Lower lobe of right lung (tissue), 2 donors: ENCODE measurements around the gene CCDC38. TPM values are rescaled to one million over a fixed set of nuclear protein-coding genes. Genes with fewer than 3 reads are reported as not detected.

ENCODE experiments used
- ATAC-seq, 2 donors: fragments of 200-7000 bp; cut with Tn5 transposase; one replicate each; pipeline ENCODE4 v1.9.1; 2020 to 2022; ENCODE audit warnings: mild to moderate bottlenecking in 2 of 2, moderate library complexity in 2 of 2
- DNase-seq: peaks from one replicate; pipeline ENCODE4 v3.0.0-alpha.2; 2020
- H3K27ac ChIP-seq: fragments of 200-600 bp; one replicate; pipeline ENCODE4 v1.8.0; 2022
- H3K27me3 ChIP-seq: fragments of 200-600 bp; one replicate; pipeline ENCODE4 v1.8.0; 2022; ENCODE audit warnings: low read depth
- H3K36me3 ChIP-seq: fragments of 200-600 bp; one replicate; pipeline ENCODE4 v1.8.0; 2022; ENCODE audit warnings: mild to moderate bottlenecking
- H3K4me1 ChIP-seq: fragments of 200-600 bp; one replicate; pipeline ENCODE4 v1.8.0; 2022
- H3K4me3 ChIP-seq: fragments of 200-600 bp; one replicate; pipeline ENCODE4 v1.8.0; 2022; ENCODE audit warnings: mild to moderate bottlenecking
- H3K9me3 ChIP-seq: fragments of 200-600 bp; one replicate; pipeline ENCODE4 v1.8.0; 2022
- intact Hi-C: fragments of 100-400 bp; cut with DNase I; formaldehyde crosslinking; loops from one replicate; pipeline ENCODE4 v1.11.0; 2022
- total RNA-seq: library from RNA; stranded (reverse); fragmentation: NEBNext Ultra II Directional; extraction: Animal tissue kit (Norgen Biotek cat#: 25700); gene quantifications from one replicate; pipeline ENCODE4 v1.2.1, GENCODE V29; 2021
- TF ChIP-seq, protein P1 (sequence below): fragments of 200-600 bp; IDR thresholded peaks from one replicate; pipeline ENCODE4 v1.8.0; 2022; ENCODE audit warnings: antibody characterized with exemption, mild to moderate bottlenecking
- donor health status: DM: no; HTN: yes; CAD: no; lungs with severe emphysema.

CCDC38 gene
- total RNA-seq, 1 donor from 2014 or later, result 0.24 TPM

DNA sequence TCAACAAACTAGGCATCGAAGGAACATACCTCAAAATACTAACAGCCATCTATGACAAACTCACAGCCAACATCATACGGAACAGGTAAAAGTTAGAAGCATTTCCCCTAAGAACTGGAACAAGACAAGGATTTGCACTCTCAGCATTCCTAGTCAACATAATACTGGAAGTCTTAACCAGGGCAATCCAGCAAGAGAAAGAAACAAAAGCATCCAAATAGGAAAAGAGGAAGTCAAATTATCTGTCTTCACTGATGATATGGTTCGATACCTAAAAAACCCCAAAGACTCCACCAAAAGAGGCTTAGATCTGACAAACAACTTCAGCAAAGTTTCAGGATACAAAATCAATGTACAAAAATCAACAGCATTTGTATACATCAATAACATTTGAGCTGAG is 32.5 kb downstream of the CCDC38 start:
- TF ChIP-seq, protein P1, sequence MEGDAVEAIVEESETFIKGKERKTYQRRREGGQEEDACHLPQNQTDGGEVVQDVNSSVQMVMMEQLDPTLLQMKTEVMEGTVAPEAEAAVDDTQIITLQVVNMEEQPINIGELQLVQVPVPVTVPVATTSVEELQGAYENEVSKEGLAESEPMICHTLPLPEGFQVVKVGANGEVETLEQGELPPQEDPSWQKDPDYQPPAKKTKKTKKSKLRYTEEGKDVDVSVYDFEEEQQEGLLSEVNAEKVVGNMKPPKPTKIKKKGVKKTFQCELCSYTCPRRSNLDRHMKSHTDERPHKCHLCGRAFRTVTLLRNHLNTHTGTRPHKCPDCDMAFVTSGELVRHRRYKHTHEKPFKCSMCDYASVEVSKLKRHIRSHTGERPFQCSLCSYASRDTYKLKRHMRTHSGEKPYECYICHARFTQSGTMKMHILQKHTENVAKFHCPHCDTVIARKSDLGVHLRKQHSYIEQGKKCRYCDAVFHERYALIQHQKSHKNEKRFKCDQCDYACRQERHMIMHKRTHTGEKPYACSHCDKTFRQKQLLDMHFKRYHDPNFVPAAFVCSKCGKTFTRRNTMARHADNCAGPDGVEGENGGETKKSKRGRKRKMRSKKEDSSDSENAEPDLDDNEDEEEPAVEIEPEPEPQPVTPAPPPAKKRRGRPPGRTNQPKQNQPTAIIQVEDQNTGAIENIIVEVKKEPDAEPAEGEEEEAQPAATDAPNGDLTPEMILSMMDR, result no peak
- ATAC-seq (no peak), DNase-seq (no peak)
- Histone ChIP-seq H3K27ac (no peak overlapping the region), H3K36me3 (no peaks in the 10 kb centered on the region), H3K4me3 (no peak overlapping the region), H3K27me3 (no peaks in the 10 kb centered on the region), H3K9me3 (no peaks in the 10 kb centered on the region), H3K4me1 (no peaks in the 10 kb centered on the region)
- intact Hi-C loops, result no loop called here

DNA sequence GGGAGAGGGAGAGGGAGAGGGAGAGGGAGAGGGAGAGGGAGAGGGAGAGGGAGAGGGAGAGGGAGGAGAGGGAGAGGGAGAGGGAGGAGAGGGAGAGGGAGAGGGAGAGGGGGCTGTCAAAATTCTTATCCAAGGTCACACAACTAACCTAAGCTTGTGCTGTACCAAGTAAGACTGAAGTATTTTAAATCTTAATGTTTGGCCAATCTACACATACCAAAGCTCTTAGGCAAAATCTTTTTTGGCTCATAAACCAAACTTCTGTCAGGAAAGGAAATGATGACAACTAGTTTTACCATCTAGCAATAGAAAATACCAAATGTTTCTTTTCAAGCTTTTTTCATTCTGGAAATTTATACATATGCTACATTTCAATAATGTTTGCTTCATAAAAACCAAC is 33.8 kb downstream of the CCDC38 start:
- Histone ChIP-seq H3K36me3 (no peaks in the 10 kb centered on the region), H3K9me3 (no peaks in the 10 kb centered on the region), H3K4me1 (no peaks in the 10 kb centered on the region), H3K27ac (no peak overlapping the region), H3K27me3 (no peaks in the 10 kb centered on the region), H3K4me3 (no peak overlapping the region)
- intact Hi-C loops, result no loop called here
- DNase-seq (no peak), ATAC-seq (no peak)
- TF ChIP-seq, protein P1, result no peak

DNA sequence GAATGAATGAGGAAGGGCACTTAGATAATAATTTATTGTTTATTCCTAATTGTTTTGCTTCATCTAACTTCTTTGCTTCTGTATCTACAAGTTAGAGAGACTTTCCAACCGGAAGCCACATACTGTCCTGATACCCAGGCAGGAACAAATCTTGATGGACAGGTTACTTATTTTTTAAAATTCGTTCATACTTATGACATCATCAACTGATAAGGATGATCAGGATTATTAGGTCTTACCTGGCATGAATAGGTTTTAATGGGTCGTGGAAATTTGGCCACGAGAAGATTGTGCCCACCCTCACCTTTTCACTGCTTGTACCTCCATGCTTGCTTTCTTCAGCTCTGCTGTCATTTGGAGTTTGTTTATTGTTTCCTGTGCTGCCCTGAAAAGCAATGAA is 44.3 kb downstream of the CCDC38 start:
- TF ChIP-seq, protein P1, result no peak
- no peak overlapping the region for H3K27ac ChIP-seq
- intact Hi-C loops, result no loop called here
- no peaks in the 10 kb centered on the region for H3K4me1 ChIP-seq
- H3K4me3 ChIP-seq, result no peak overlapping the region
- H3K36me3 ChIP-seq, result no peaks in the 10 kb centered on the region
- H3K27me3 ChIP-seq, result no peaks in the 10 kb centered on the region
- peaks cover 6% of the 10 kb centered on the region for H3K9me3 ChIP-seq
- ATAC-seq (no peak), DNase-seq (no peak)

DNA sequence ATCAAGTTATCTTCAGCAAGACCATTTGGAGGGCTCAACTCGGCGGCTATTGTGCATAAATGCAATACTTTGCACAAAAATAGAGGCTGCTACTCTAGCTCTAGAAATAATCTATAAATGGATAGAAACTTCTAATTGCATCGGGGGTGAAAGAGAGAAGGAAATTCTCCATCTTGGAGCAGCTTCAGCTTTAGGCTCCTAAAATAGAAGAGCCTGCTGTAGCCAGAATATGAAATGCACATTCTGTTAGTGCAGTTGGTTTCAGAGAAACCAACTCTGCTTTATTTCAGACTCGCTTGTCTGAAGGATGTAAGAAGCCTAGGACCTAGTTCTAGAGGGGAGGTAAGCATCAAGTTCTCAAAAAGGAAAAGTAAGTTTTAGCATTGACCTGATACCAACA is 45.6 kb downstream of the CCDC38 start:
- Histone ChIP-seq H3K9me3 (no peaks in the 10 kb centered on the region), H3K4me3 (no peak overlapping the region), H3K27me3 (no peaks in the 10 kb centered on the region), H3K27ac (no peak overlapping the region), H3K36me3 (no peaks in the 10 kb centered on the region), H3K4me1 (no peaks in the 10 kb centered on the region)
- TF ChIP-seq, protein P1, result no peak
- no peak for DNase-seq
- no peak for ATAC-seq
- intact Hi-C loops, result no loop called here

DNA sequence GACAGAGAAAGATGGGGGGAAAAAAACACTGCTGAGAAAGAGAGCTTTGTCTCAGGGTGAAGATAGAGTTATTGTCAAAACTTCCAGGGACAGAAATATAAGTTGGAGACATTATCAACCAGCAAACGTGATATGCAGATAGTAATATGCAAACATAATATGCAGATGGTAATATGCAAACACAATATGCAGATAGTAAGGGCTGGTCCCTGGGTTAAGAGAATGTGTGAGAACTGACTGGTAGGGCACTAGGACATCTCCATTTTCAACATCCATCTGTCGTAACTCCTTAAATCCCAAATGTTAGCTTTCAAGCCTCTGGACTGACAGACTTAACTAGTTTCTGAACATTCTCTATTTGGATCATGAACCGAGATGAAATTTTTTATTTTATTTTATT is 51.5 kb downstream of the CCDC38 start:
- intact Hi-C loops, result no loop called here
- no peak for ATAC-seq
- no peak overlapping the region for H3K27ac ChIP-seq

More for the DNA sequence above, 51.5 kb downstream of the CCDC38 start:
- no peaks in the 10 kb centered on the region for H3K4me1 ChIP-seq
- H3K27me3 ChIP-seq, result no peaks in the 10 kb centered on the region
- no peaks in the 10 kb centered on the region for H3K36me3 ChIP-seq
- H3K9me3 ChIP-seq, result no peaks in the 10 kb centered on the region
- no peak overlapping the region for H3K4me3 ChIP-seq
- no peak for DNase-seq
- TF ChIP-seq, protein P1, result no peak
